ENCODE results near the gene IMMP2L. TPM values are rescaled to one million over a fixed set of nuclear protein-coding genes. Genes with fewer than 3 reads are reported as not detected.

IMMP2L gene
- total RNA-seq, 1 experiment from 2014 or later = 226 TPM

DNA sequence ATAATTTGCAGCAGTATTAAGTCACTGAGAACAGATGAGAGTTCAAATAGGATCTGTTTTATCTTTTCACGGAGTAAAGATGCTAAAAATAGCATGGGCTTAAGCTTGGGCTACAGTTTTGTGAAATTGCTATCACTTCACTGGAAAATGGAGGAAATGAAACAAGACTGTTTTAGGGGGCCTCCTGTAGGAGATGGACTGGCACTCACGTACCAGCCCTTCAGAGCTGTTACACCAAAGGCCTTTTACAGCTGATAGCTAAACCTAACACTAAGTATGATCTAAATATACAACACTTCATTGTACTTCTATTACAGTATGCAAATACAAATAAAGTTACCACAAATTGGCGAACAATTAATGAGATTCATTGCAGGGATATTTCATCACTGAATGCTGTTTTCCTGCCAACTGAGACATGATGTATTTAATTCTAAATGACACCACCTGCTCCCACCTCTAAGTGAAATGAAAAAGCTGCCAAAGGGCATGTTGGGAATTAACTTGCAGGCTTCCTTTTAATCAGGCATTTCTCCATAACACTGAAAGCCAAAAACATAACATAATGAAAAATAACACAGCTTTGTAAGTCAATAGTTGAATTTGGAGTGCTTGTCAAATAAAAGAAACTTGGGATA lies 775.8 kb downstream of the IMMP2L start:
- DNase-seq (ENCODE audit: low read depth) = no peak
- in situ Hi-C loops (cut with HindIII; ENCODE audit: low pct_unique_long_range_greater_than_20kb, low sequenced_read_pairs) = no loop called here

DNA sequence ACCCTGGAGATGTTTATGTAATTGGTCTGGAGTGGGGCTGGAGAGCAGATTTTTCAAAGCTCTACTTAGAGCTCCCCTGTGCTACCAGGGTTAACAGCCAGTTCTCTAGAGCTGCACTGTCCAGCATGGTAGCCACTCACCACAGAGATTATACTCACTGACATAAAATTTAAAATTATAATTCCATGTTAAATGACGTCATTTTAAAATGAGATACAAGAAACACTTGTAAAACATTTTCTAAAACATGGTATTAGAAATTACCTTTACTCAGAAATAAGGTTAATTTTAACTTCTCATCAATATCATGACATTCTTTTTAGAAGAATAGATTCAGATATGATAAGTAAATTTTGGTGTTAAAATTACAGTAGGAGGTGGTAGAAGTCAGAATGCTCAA lies 777.5 kb downstream of the IMMP2L start:
- in situ Hi-C loops (cut with HindIII; ENCODE audit: low pct_unique_long_range_greater_than_20kb, low sequenced_read_pairs) = no loop called here

DNA sequence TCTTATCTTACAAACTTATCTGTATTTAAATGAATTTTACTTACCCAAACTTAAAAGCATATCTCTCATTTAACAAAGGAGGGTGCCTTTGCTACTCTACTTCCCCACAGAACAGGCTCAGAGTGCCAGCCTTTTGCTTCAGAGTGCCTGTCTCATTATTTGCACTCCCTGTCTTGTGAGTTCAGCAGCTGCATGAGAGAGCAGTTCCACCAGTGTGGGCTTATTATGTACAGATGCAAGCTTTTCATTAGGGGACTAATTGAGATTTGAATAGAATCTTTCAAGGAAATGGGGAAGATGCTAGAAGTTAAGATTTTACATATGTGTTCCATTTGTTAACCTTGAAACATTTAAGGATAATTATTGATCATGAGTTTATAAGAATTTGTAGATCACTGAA lies 781.6 kb downstream of the IMMP2L start:
- no peak for DNase-seq (ENCODE audit: low read depth)
- in situ Hi-C loops (cut with HindIII; ENCODE audit: low pct_unique_long_range_greater_than_20kb, low sequenced_read_pairs) = no loop called here

More for the DNA sequence above, 777.5 kb downstream of the IMMP2L start:
- no peak for DNase-seq (ENCODE audit: low read depth)

DNA sequence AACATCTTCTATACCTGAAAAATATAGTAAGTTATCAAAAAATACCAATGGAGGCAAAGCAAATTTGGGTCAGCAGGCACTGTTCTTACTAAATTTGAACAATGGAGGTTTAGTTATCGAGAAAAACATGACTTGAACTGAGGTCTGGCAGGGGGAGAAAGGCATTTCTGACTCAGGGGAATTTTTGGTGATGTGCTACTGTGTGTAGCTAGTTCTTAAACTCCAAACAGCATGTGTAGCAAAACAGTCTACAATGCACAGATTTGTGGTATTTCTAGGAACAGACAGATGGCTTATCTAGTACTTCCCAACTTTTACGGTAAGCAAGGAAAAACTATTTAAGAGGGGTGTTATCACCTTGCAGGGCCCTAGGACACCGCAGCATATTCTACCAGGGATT lies 783.0 kb downstream of the IMMP2L start:
- in situ Hi-C loops (cut with HindIII; ENCODE audit: low pct_unique_long_range_greater_than_20kb, low sequenced_read_pairs) = no loop called here
- no peak for DNase-seq (ENCODE audit: low read depth)

DNA sequence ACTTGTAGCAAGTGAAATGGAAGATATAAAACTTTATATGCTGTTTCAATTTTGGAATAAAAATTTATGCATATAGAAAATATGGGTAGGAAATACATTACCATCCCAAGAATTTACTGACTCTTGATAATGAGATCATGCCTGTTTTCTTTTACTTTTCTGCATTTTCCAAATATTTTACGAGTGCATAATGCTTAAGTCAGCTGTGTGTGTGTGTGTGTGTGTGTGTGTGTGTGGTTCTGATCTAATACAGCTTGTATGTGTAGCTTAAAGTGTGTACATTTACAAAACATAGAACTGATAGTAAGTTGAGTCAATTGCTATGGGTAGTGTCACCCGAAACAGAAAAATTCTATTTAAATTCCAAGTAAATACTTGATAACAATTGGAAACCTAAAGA lies 787.2 kb downstream of the IMMP2L start:
- no peak for DNase-seq (ENCODE audit: low read depth)
- in situ Hi-C loops (cut with HindIII; ENCODE audit: low pct_unique_long_range_greater_than_20kb, low sequenced_read_pairs) = no loop called here

DNA sequence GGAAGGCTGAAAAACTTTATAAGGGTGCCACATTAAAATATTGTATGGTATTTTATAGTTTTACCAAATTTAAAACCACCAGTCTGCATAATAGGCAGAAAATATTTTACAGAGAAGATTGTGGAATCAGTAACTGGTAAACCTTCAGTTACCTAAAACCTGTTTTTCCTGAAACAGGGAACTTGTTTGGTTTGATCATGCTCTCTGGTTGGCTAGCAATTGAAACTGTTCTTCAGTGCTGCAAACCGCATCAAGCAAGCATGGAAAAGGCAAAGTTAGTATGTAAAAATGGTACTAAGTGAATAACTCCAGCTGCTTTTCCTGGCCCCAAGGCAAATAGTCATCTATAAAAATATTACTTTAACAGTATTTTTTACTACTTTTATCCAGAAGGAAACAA lies 788.2 kb downstream of the IMMP2L start:
- no peak for DNase-seq (ENCODE audit: low read depth)
- in situ Hi-C loops (cut with HindIII; ENCODE audit: low pct_unique_long_range_greater_than_20kb, low sequenced_read_pairs) = no loop called here

DNA sequence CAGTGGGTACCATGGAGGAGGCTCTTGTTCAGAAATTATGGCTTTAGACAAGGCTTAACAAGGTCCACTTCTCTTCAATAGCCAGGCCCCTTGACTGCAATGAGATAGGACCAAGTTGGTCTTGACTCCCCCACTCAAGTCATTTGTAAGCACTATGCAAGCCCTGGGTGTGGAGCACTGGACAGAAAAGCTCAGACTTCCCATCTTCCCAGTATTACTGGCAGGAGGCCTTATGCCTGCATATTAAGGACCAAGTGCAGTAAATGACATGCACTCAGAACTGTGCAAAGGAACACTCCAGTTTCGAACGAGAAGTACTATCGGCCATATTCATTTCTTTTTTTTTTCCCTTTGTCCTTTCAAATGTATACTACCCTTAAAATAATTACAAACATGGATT lies 789.7 kb downstream of the IMMP2L start:
- no peak for DNase-seq (ENCODE audit: low read depth)
- in situ Hi-C loops (cut with HindIII; ENCODE audit: low pct_unique_long_range_greater_than_20kb, low sequenced_read_pairs) = no loop called here

DNA sequence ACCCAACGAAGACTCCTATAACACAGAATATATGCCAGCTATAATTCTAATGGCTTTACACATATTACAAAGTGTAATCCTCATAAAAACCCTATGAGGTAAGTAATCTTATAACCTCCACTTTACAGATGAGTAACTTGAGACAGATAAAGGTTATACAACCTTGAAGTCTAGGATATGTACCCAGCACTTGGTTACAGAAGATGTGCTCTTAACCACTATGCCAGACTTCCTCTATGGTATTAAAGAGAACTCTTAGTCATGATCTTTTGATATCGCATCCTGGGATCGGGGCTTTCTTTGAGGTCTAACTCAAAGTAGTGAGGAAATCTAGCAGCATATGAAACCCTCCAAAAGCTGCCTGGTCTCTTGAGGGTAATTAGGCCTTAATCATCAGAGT lies 790.6 kb downstream of the IMMP2L start:
- in situ Hi-C loops (cut with HindIII; ENCODE audit: low pct_unique_long_range_greater_than_20kb, low sequenced_read_pairs) = no loop called here

DNA sequence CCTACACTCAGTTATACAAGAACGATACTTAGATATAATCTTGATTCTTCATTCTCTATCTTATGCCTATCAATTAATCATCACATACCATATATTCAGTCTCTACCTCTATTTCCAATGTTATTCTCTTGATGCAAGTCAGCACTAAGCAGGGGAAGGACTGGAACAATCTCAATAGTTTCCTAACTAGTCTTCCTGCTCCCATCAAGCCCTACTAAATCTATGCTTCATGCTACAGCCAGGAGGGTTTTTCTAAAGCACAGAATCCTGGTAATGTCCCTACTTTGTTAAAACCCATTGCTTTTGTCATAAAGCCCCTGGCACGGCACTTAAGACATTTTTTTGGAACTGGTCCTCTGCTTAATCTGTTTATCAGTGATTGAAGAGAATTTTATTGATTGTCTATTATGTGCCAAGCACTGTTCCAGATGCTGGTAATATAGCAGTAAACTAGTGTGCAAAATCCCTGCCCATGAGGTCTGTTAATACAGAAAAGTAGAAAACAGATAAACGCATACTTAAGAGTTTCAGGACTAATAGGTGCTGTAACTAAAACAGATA lies 794.7 kb downstream of the IMMP2L start:
- DNase-seq (ENCODE audit: low read depth) = no peak
- in situ Hi-C loops (cut with HindIII; ENCODE audit: low pct_unique_long_range_greater_than_20kb, low sequenced_read_pairs) = no loop called here

More for the DNA sequence above, 790.6 kb downstream of the IMMP2L start:
- no peak for DNase-seq (ENCODE audit: low read depth)

DNA sequence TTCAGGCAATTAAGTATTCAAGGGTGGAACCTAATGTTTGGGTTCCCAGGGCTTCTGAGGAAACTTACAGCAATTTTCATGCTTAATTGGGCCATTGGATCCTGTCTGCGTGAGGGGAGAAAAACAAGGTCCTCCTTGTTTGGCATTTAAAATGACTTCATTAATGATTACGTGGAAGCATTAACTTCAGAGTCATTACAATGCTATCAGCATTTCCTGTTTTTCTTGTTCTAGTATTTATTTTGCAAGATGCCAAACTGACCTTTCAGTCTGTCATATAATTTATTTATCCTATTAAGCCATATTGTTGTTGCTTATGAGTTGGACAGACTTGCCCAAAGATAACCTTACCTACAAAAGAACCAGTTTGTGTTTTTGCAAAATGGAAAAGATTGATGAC lies 795.4 kb downstream of the IMMP2L start:
- in situ Hi-C loops (cut with HindIII; ENCODE audit: low pct_unique_long_range_greater_than_20kb, low sequenced_read_pairs) = no loop called here
- no peak for DNase-seq (ENCODE audit: low read depth)

DNA sequence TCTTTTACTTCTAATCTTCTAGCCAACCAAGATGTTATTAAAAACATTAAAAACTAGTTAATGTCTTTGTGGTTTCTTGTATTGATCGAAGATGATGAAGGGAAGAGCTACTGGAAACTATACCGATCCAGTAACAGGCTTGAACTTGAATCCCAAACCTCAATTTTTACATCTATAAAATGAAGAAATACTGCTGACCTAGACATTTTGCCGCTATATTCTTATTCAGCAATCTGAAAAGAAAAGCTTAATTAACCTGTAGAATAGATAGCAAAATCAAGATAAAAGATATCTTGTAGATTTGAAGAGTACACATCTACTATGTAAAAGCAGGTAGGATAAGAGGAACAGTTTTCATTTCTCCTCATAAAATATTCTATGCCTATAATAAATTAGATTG lies 797.4 kb downstream of the IMMP2L start:
- in situ Hi-C loops (cut with HindIII; ENCODE audit: low pct_unique_long_range_greater_than_20kb, low sequenced_read_pairs) = no loop called here
- no peak for DNase-seq (ENCODE audit: low read depth)

DNA sequence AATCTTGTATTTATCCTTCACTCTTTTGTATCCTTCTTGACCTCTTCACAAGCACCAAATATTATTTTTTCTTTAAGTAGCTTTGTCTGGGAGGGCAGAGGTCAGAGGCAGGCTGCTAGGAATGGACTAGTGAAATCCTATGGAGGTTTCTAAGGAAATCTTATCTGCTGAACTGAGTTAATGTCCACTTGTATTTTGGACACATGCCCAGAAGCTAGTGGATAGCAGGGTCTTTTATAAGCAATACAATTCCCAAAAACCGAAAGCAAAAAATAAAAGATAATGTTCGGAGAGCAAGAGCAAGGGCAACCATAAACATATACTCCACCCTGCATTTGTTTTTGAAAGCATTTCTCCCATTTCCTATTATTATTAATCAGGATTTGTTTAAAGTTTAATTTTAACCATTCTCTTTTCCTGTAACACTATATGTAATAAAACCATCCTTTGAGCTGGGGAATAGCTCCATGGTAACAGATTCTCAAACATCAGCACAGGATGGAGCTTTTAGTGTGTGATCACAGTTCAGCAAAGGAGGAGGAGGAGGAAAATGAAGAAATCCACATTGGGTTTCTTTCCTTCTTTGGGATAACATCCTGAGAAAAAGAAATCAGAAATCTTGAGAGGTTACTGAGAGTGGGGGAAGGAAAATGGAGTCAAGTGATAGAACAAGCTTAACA lies 799.6 kb downstream of the IMMP2L start:
- in situ Hi-C loops (cut with HindIII; ENCODE audit: low pct_unique_long_range_greater_than_20kb, low sequenced_read_pairs) = no loop called here
- DNase-seq (ENCODE audit: low read depth) = no peak

DNA sequence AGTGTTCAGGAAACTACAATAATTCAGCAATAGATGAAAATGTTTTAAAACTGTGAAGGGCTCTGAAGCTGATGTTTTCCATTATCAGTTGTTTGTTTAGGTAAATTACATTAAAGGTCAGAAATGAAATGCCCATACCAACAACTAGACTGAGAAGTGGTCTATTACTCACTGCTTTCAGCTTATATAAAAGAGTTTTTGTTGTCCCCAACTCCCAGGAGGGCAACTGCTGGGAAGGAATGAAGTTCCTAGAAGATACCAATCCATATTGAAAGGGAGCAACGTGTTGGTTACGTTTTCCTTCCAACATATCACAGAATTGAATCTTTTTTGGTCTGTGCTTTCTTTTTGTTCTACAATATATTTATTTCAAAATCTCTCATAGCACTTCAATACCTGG lies 802.0 kb downstream of the IMMP2L start:
- in situ Hi-C loops (cut with HindIII; ENCODE audit: low pct_unique_long_range_greater_than_20kb, low sequenced_read_pairs) = no loop called here
- DNase-seq (ENCODE audit: low read depth) = no peak

DNA sequence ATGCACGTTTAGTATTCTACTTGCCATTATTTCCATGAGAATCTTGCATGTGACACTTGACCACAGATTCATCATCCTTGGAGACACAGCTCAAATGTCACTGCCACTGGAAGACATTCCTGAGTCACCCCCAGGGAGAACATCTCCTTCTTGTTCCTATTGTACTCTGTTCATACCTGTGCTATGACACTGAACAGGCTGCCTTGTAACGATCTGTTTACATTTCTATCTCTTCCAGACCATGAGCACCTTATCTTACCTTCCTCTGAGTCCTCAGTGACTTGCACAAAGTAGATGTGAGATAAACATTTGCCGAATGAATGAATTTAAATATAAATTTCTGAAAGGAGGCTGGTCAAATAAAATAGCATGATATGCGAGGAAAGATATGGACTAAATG lies 803.2 kb downstream of the IMMP2L start:
- DNase-seq (ENCODE audit: low read depth) = peak; percentile 0
- in situ Hi-C loops (cut with HindIII; ENCODE audit: low pct_unique_long_range_greater_than_20kb, low sequenced_read_pairs) = no loop called here

DNA sequence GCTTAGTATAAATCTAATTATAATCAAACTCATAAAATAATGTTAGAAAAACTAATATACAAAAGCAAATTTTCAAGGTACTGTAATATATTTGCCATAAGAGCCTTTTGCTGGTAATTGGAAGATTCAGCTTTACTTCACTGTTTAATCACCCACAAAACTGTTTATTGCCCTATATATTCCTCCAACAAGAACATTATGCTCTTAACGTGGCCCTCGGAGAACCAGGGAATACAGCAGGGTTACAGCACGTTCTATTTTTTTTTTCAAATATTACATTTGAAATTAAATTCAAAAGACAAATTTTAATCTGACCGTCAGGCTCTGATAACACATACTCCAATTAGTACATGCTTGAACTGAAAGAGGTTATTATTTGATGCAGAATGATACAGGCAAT lies 807.6 kb downstream of the IMMP2L start:
- in situ Hi-C loops (cut with HindIII; ENCODE audit: low pct_unique_long_range_greater_than_20kb, low sequenced_read_pairs) = no loop called here
- no peak for DNase-seq (ENCODE audit: low read depth)

DNA sequence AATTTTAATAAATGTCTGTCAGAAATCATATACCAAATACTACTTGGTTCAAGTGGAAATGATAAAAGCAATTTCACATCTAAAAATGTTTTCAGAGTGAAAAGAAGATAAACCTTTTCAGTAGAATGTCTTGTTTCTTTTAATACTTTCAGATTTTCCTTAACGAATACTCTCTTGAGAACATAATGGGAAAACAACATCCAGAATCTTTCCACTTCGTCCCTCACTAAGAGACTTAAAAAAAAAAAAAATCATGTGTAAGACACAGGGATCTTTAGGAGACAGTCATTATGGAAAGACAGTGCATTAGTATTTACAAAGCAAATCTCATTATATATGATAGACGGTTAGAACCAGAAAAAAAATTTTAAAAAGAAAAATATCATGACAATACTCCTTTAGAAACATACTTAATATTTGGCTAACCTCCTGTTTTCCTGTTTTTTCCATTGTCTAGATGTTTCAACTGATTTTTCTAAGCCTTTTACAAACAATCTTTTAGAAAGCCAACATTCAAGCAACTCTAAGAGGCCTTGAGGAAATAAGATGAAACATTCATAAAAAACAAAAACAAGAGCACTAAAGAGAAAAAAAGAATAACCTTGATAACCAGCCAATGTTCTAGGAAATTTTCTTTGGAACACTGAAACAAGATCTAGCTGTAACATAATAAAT lies 811.2 kb downstream of the IMMP2L start:
- no peak for DNase-seq (ENCODE audit: low read depth)
- in situ Hi-C loops (cut with HindIII; ENCODE audit: low pct_unique_long_range_greater_than_20kb, low sequenced_read_pairs) = no loop called here

DNA sequence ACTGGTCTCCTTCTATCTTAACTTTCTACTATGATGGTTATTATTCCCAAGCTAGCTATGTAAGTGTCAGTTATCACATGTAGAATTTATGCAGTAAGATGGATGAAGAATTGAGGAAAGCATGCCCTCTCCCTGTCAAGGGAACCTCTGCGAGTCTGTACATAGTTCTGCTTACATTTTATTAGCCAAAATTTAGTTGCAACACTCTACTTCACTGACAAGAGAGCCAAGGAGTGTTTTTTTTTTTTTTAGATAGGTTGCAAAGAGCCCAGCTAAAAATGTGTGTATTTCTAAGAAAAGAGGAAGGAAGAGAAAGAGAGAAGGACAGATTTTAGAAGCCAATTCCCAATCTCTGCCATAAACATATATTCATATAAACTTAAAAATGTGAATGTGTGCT lies 829.1 kb downstream of the IMMP2L start:
- no peak for DNase-seq (ENCODE audit: low read depth)
- in situ Hi-C loops (cut with HindIII; ENCODE audit: low pct_unique_long_range_greater_than_20kb, low sequenced_read_pairs) = no loop called here

DNA sequence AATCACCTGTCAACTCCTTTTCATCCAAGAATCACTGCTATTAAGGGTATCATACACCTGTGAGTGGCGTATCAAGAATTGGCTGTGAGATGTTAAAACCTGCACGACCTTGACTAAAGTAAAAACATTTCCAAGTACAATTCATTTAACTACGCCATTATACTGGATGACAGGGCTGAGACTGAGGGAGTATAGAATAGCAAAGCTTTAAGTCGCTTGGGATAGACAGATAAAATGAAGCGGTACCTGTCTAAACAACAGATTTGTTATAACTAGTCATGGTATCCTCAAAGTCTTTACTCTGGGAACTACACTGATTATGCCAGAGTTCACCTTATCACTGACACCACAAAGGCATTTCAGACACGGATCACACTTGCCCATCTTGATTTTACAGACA lies 837.5 kb downstream of the IMMP2L start:
- DNase-seq (ENCODE audit: low read depth) = no peak
- in situ Hi-C loops (cut with HindIII; ENCODE audit: low pct_unique_long_range_greater_than_20kb, low sequenced_read_pairs) = no loop called here

DNA sequence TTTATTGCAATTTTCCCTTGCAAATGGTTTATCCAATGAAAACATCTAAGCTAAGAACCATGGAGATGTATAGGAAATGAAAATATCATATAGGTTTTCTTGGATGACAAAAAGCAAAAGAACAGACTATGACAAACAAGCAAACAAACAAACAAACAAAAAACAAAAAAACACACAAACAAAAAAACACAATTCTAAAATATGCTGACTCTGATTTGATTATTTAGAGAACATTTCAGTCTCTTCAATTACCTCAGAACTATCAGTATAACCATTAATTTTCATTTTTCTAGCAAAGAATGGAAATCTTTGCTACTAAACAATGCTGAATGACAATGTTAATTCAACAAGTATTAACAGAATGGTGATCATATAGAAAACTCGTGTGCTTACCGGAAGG lies 840.9 kb downstream of the IMMP2L start:
- in situ Hi-C loops (cut with HindIII; ENCODE audit: low pct_unique_long_range_greater_than_20kb, low sequenced_read_pairs) = no loop called here
- no peak for DNase-seq (ENCODE audit: low read depth)
